Lower leg skin (tissue), 4 donors: Measurements from ENCODE around the gene PLXNA3. TPM values are rescaled to one million over a fixed set of nuclear protein-coding genes. Genes with fewer than 3 reads are reported as not detected.

Source experiments
- DNase-seq, 2 donors: peaks; one replicate each; pipeline ENCODE4 v3.0.0-alpha.2; 2019; ENCODE audit warnings: low spot score in 2 of 2
- H3K4me3 ChIP-seq: fragments of 200-600 bp; sonication (generic); 2 replicates; pipeline ENCODE4 v1.5.1; 2017; ENCODE audit warnings: mild to moderate bottlenecking, low read depth; ENCODE audit not compliant: poor library complexity, severe bottlenecking
- CTCF ChIP-seq, 3 donors: fragments of 450-650 bp; IDR thresholded peaks; one replicate each; pipeline ENCODE4 v1.5.1; 2016; ENCODE audit warnings: antibody characterized with exemption in 3 of 3, mild to moderate bottlenecking in 3 of 3, moderate library complexity in 2 of 3
- POLR2A ChIP-seq, 2 donors: fragments of 450-650 bp; IDR thresholded peaks; one replicate each; pipeline ENCODE4 v1.6.1; 2016 to 2017; ENCODE audit warnings: antibody characterized with exemption in 2 of 2, mild to moderate bottlenecking in 1 of 2, moderate library complexity in 1 of 2
- WGBS, 2 donors: methylation state at CpG; one replicate each; pipeline ENCODE4 v1.1.5; 2018; 5-methylcytosine and 5-hydroxymethylcytosine counted together
- intact Hi-C: fragments of 100-400 bp; cut with DNase I; formaldehyde crosslinking; loops from one replicate; pipeline ENCODE4 v1.15.0; 2023; ENCODE audit warnings: low total_unique reads
- total RNA-seq, 4 donors: library from RNA; depleted of rRNA; stranded (reverse); fragments of >200 nt; gene quantifications; one replicate each; pipeline ENCODE4 v1.1.0, GENCODE V29; 2016

Gene PLXNA3
- total RNA-seq, 4 donors from 2014 or later: 10.2 to 30.2 (median 13.5) TPM

GRCh38 chrX:154428176-154429171 lies 29.6 kb upstream of the PLXNA3 start, which contains the start of gene ATP6AP1:
TSS of gene ATP6AP1 (plus strand) at chrX:154428677. CDS start at chrX:154428693, 16 bp downstream.
- WGBS, 2 donors: 25 to 39% methylated on average over 28 to 72 of the region's 87 CpGs
- TF ChIP-seq CTCF (IDR thresholded peaks at IDR 0.05) (no peak), POLR2A (IDR thresholded peaks at IDR 0.05) (no peak)
- H3K4me3 ChIP-seq: peak within 1 kb of the TSS; percentile 62
- intact Hi-C loops: no loop called here
- DNase-seq: peak; percentile 90 to 98

GRCh38 chrX:154429711-154430110 lies 28.4 kb upstream of the PLXNA3 start:
- 65 to 76% methylated on average over 2 of the region's 2 CpGs for WGBS, 2 donors
- DNase-seq: no peak
- TF ChIP-seq POLR2A (IDR thresholded peaks at IDR 0.05): no peak
- no peak for TF ChIP-seq CTCF (IDR thresholded peaks at IDR 0.05)
- no peak overlapping the region for H3K4me3 ChIP-seq
- intact Hi-C loops: no loop called here

GRCh38 chrX:154430479-154430878 lies 27.6 kb upstream of the PLXNA3 start:
- H3K4me3 ChIP-seq: no peak overlapping the region
- WGBS, 2 donors: 69 to 71% methylated on average over 6 of the region's 6 CpGs
- TF ChIP-seq POLR2A (IDR thresholded peaks at IDR 0.05) (no peak), CTCF (IDR thresholded peaks at IDR 0.05) (no peak)
- DNase-seq: no peak
- intact Hi-C loops: no loop called here

GRCh38 chrX:154430916-154431315 lies 27.2 kb upstream of the PLXNA3 start:
- 73% methylated on average over 7 of the region's 7 CpGs for WGBS, 2 donors
- intact Hi-C loops: no loop called here
- H3K4me3 ChIP-seq: no peak overlapping the region
- DNase-seq: no peak
- TF ChIP-seq POLR2A (IDR thresholded peaks at IDR 0.05) (no peak), CTCF (IDR thresholded peaks at IDR 0.05) (no peak)

- intact Hi-C loops: no loop called here
- DNase-seq: no peak
- WGBS, 2 donors: 82% methylated on average over 5 of the region's 5 CpGs; no CpG with 5 or more reads in 1 of the 2 donors
- no peak overlapping the region for H3K4me3 ChIP-seq
- TF ChIP-seq CTCF (IDR thresholded peaks at IDR 0.05) (no peak), POLR2A (IDR thresholded peaks at IDR 0.05) (no peak)
Observed at GRCh38 chrX:154431341-154431740, 26.7 kb upstream of the PLXNA3 start.
